Measurements from ENCODE around the gene NAT8L.

NAT8L gene

DNA sequence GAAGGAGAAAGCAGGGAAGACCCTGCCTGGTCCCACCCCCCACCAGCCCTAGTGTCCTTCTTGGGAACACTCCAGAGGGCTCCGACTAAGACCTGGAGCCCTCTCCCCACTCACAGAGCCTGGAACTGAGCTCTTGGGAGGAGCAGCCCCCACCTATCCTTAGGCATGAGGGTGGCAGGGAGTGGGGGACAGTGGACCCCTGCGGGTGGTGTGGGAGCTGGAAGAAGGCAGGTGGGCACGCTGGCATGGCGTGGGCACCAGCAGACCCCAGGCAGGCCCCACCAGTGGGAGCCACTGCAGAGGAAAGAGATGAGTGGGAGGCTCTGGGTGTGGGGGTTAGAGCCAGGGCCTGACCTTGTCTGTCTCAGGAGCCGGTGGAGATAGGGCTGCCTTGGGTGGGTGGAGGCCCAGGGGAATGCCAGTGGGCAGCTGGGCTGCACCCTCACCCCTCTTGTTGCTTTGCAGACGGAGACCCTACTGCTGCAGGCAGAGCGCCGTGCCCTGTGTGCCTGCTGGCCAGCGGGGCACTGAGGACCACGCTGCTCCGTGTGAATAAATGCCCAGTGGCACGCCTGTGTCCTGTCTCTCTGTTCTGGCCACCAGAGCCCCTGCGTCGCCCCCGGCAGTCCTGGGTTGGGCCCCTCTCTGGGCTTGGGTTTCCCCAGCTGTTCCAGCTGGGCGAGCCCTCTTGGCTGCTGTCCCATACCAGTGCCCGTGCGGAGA lies 15.6 kb upstream of the NAT8L start:
- peaks cover 23% of the 10 kb centered on the region for H3K27me3 ChIP-seq (ENCODE audit: insufficient read depth, poor library complexity, severe bottlenecking)
- no peak for DNase-seq (ENCODE audit: low spot score)
- TF ChIP-seq, protein P1, sequence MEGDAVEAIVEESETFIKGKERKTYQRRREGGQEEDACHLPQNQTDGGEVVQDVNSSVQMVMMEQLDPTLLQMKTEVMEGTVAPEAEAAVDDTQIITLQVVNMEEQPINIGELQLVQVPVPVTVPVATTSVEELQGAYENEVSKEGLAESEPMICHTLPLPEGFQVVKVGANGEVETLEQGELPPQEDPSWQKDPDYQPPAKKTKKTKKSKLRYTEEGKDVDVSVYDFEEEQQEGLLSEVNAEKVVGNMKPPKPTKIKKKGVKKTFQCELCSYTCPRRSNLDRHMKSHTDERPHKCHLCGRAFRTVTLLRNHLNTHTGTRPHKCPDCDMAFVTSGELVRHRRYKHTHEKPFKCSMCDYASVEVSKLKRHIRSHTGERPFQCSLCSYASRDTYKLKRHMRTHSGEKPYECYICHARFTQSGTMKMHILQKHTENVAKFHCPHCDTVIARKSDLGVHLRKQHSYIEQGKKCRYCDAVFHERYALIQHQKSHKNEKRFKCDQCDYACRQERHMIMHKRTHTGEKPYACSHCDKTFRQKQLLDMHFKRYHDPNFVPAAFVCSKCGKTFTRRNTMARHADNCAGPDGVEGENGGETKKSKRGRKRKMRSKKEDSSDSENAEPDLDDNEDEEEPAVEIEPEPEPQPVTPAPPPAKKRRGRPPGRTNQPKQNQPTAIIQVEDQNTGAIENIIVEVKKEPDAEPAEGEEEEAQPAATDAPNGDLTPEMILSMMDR (IDR thresholded peaks at IDR 0.05; ENCODE audit: poor library complexity, severe bottlenecking), result no peak
- H3K4me1 ChIP-seq (ENCODE audit: insufficient read depth, poor library complexity, severe bottlenecking), result no peaks in the 10 kb centered on the region
- no peak overlapping the region for H3K4me3 ChIP-seq (ENCODE audit: severe bottlenecking)
- H3K36me3 ChIP-seq (ENCODE audit: low read depth), result no peaks in the 10 kb centered on the region
- no peak for ATAC-seq (ENCODE audit: low read depth)
- no peaks in the 10 kb centered on the region for H3K9me3 ChIP-seq (ENCODE audit: severe bottlenecking)
- no peak overlapping the region for H3K27ac ChIP-seq (ENCODE audit: poor library complexity, severe bottlenecking)

DNA sequence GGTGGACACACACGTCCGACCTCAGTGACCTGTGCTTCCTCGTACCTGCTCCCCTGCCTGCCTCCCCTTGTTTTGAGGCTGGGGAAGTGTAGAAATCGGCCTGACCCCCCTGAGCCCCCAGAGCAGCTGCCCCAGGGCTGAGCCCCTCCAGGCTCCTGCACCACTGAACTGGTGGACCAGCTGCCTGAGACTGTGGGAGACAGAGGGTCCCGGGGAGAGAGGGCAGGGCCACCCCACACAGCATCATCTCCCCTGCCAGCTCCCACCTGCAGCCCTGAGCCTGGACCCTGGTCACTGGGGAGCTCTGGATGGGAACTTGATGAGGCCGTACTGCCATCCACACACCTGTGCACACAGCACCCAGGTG lies 15.0 kb upstream of the NAT8L start:
- H3K36me3 ChIP-seq (ENCODE audit: low read depth), result no peaks in the 10 kb centered on the region
- no peak overlapping the region for H3K4me3 ChIP-seq (ENCODE audit: severe bottlenecking)
- no peak for DNase-seq (ENCODE audit: low spot score)
- no peak overlapping the region for H3K27ac ChIP-seq (ENCODE audit: poor library complexity, severe bottlenecking)
- H3K9me3 ChIP-seq (ENCODE audit: severe bottlenecking), result no peaks in the 10 kb centered on the region
- H3K4me1 ChIP-seq (ENCODE audit: insufficient read depth, poor library complexity, severe bottlenecking), result no peaks in the 10 kb centered on the region
- H3K27me3 ChIP-seq (ENCODE audit: insufficient read depth, poor library complexity, severe bottlenecking), result peaks cover 23% of the 10 kb centered on the region
- no peak for ATAC-seq (ENCODE audit: low read depth)
- TF ChIP-seq, protein P1 (IDR thresholded peaks at IDR 0.05; ENCODE audit: poor library complexity, severe bottlenecking), result no peak

DNA sequence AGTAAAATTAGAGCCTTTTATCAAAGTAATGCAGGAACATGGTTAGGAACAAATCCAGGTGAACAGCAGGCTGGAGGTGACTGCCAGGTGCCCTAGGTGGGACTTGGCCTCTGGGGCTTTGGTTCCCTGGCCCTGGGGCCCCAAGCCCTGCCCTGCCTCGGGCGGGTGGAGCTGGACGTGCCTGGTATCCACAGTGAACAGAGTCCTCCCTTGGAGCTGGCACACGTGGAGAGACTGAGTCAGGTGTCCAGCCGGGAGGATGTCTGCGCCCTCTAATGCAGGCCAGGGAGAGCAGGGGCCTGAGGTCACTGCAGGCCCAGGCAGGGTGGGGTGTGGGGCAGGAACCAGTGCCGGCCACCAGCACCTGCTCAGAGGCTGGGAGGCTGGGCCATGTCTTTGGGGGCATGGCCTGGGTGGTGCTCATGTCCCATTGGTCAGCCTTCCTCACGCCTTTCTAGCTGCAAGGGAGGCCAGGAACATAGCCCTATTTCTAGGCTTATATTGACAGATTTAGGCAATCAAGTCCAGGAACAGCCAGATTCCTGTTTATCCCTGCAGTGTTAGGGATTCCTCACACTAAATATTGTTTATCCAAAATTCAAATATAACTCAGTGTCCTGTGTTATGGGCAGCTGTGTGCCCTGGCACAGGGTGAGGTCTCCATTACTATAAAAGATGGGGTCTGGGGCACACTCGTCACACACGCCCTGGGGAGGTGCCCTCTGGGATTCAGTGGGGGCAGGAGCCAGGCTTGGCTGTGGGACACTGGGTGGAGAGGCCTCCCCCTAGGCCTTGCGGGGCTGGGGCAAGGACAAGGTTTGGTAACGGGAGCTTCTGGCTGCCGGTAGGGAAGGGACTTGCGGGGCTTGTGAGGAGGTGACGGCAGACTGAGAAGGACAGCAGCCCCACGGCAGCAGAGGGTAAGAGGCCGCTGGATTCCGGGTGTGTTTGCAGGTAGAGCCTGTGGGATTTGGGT lies 14.3 kb upstream of the NAT8L start:
- no peaks in the 10 kb centered on the region for H3K9me3 ChIP-seq (ENCODE audit: severe bottlenecking)
- no peak for DNase-seq (ENCODE audit: low spot score)
- ATAC-seq (ENCODE audit: low read depth), result no peak
- no peak overlapping the region for H3K27ac ChIP-seq (ENCODE audit: poor library complexity, severe bottlenecking)
- H3K4me3 ChIP-seq (ENCODE audit: severe bottlenecking), result no peak overlapping the region
- H3K36me3 ChIP-seq (ENCODE audit: low read depth), result no peaks in the 10 kb centered on the region
- TF ChIP-seq, protein P1 (IDR thresholded peaks at IDR 0.05; ENCODE audit: poor library complexity, severe bottlenecking), result no peak
- peaks cover 19% of the 10 kb centered on the region for H3K27me3 ChIP-seq (ENCODE audit: insufficient read depth, poor library complexity, severe bottlenecking)
- no peaks in the 10 kb centered on the region for H3K4me1 ChIP-seq (ENCODE audit: insufficient read depth, poor library complexity, severe bottlenecking)

DNA sequence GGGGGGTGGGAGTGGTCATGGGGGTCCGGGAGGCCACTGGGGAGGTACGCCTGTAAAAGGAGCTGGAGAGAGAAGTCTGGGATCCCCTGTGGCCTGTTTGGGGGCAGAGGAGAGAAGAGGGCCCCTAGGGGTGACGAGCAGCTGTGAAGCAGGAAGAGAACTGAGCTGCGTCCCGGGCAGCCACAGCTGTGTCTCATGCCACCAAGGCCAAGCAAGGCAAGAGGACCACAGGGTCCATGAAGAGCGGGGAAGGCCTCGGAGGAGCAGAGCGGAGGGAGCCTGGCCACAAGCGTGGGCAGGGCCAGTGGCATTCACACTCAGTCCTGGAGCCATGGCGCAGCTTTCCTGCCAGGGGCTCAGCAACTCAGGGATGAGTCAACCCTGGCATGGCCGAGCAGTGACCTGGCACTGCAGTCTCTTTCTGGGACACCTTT lies 13.6 kb upstream of the NAT8L start:
- TF ChIP-seq, protein P1 (IDR thresholded peaks at IDR 0.05; ENCODE audit: poor library complexity, severe bottlenecking), result no peak
- Histone ChIP-seq H3K4me1 (ENCODE audit: insufficient read depth, poor library complexity, severe bottlenecking) (no peaks in the 10 kb centered on the region), H3K9me3 (ENCODE audit: severe bottlenecking) (no peaks in the 10 kb centered on the region), H3K36me3 (ENCODE audit: low read depth) (no peaks in the 10 kb centered on the region), H3K27ac (ENCODE audit: poor library complexity, severe bottlenecking) (no peak overlapping the region), H3K27me3 (ENCODE audit: insufficient read depth, poor library complexity, severe bottlenecking) (peaks cover 12% of the 10 kb centered on the region), H3K4me3 (ENCODE audit: severe bottlenecking) (no peak overlapping the region)
- DNase-seq (ENCODE audit: low spot score) (no peak), ATAC-seq (ENCODE audit: low read depth) (peak; percentile 35; the same call in 2 of the 3 replicates)
